C4-2B (cell line): ENCODE data around the gene EVA1C.

ENCODE experiments used
- H3K27ac ChIP-seq: fragments of 450-650 bp; 2 replicates; pipeline ENCODE4 v1.5.1; 2017
- ZFX ChIP-seq: fragments of 450-650 bp; IDR thresholded peaks from 2 replicates; pipeline ENCODE4 v1.6.1; 2017
- TF ChIP-seq, protein P1 (sequence below): fragments of 450-650 bp; conservative IDR thresholded peaks from 2 replicates; pipeline ENCODE4 v1.5.1; 2017; ENCODE audit warnings: mild to moderate bottlenecking

The EVA1C gene

DNA sequence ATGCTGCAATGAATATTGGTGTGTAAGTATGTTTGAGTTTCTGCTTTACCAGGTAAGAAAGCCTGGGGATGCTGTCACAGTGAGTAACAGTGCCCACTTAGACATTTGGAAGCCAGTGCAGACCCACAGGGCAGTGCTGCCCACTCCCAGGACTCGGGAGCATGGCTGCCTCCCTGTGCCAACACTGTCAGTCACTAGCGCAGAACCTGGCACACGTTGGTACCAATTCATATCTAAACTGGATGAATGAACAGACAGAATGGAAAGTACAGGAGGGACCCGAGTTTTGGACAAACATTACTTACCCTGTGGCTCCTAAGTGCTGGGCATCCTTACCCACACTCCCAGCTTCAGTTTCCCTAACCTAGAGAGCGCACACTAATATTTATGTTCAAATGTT lies 1.6 kb upstream of the EVA1C start:
- TF ChIP-seq ZFX = no peak
- TF ChIP-seq, protein P1, sequence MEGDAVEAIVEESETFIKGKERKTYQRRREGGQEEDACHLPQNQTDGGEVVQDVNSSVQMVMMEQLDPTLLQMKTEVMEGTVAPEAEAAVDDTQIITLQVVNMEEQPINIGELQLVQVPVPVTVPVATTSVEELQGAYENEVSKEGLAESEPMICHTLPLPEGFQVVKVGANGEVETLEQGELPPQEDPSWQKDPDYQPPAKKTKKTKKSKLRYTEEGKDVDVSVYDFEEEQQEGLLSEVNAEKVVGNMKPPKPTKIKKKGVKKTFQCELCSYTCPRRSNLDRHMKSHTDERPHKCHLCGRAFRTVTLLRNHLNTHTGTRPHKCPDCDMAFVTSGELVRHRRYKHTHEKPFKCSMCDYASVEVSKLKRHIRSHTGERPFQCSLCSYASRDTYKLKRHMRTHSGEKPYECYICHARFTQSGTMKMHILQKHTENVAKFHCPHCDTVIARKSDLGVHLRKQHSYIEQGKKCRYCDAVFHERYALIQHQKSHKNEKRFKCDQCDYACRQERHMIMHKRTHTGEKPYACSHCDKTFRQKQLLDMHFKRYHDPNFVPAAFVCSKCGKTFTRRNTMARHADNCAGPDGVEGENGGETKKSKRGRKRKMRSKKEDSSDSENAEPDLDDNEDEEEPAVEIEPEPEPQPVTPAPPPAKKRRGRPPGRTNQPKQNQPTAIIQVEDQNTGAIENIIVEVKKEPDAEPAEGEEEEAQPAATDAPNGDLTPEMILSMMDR = no peak
- peak overlapping the region; percentile 85 for H3K27ac ChIP-seq

DNA sequence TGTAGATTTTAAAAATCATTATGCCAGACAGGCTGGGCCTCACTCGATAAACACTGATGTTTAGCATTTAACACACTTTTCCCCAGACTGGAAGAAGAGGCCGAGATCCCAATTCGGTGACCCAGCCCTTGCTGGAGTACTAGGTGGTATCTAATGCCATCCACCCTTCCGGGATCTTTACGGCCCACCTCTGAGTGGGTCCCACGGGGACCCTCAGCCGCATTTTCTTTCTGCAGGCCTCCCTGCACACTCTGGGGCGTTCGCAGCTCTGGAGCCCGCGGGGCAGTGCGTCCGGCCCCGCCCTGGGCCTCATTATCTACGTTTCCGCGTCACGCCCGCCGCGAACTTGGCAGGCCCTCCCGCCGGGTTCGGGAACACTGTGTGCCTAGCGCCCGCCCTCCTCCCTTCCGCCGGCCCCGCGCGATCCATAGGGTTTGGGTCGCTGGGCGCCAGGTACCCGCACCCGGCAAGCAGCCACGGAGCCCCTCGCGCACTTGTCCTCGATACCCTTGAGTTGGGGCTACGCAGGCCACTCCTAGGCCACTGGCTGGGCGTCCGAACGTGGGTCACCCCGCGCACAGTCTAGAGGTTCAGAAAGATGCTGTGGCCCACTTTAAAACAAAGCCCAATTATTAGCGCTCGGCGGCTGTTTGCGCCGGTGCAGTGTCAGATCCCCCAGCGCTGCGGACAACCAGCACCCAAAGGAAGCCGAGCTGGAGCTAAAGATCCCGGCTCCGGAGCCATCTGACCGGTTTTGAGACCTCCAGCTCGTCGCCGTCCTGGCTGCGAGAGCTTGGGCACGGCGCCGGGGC lies 950 bp upstream of the EVA1C start:
- peak overlapping the region; percentile 85 for H3K27ac ChIP-seq
- no peak for TF ChIP-seq ZFX
- TF ChIP-seq, protein P1 = no peak

DNA sequence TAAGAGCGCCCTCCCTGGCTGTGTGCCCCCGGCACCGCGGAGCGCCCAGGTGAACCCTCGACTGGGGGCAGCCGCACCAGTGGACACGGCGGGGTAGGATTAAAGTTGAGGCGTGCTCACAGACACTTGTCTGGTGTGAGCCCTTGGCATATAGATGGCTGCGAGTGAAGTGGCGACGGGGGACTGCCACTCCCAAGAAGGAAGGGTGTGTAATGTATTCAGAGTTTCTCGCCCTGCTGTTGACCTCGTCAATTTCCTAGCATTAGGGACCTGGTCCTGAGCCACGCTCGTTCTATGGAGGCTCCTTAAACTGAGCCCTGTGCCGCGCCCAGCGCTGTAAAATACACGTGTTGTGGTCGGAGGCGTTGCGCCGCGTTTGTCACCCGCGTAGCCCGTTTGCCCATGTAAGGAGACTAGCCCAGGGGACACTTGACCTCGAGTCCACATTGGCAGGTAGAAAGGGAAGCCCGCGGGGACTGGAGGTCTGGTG lies 554 bp downstream of the EVA1C start:
- TF ChIP-seq, protein P1 = no peak
- TF ChIP-seq ZFX = no peak
- H3K27ac ChIP-seq = peak overlapping the region; percentile 85

DNA sequence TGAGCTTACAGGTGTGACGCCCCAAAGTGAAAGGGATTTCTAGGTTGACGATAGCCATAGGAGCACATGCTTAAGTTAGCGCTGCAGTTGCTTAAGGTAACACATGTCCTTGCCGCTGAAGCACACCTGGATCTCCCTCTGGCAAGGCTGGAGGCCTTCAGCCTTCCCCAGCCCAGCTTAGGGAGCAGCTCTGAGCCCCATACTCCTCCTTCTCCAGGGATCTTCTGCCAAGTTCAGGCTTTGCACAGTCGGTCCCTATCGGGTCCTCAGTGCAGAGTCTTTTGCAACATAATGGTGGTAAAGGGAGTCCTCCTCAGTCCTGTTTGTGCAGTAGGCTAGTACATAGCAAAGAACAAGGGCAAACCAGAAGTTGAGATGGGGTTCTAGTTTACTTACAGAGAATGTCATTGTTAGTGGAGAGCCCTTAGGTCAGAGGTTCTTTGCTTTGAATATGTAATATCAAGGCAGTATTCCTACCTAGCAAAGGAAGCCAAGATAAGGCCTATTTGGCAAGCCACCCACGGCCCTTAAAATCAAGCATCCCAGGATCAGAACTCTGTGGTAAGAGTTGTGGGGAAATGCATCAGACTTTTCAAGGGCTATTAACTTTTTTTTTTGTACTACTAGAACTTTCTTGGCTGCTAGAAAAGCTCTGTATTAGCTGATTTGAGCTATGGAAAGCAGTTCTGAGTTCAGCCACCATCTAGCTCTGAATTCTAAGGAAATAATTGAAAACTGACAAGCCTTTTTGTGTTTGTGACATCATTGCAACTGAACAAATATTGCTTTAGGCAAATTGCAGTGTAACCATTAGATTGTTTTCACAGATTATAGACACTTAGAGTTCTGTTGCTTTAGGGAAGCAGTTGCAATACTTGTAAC lies 1.4 kb downstream of the EVA1C start:
- peak overlapping the region; percentile 85 for H3K27ac ChIP-seq

DNA sequence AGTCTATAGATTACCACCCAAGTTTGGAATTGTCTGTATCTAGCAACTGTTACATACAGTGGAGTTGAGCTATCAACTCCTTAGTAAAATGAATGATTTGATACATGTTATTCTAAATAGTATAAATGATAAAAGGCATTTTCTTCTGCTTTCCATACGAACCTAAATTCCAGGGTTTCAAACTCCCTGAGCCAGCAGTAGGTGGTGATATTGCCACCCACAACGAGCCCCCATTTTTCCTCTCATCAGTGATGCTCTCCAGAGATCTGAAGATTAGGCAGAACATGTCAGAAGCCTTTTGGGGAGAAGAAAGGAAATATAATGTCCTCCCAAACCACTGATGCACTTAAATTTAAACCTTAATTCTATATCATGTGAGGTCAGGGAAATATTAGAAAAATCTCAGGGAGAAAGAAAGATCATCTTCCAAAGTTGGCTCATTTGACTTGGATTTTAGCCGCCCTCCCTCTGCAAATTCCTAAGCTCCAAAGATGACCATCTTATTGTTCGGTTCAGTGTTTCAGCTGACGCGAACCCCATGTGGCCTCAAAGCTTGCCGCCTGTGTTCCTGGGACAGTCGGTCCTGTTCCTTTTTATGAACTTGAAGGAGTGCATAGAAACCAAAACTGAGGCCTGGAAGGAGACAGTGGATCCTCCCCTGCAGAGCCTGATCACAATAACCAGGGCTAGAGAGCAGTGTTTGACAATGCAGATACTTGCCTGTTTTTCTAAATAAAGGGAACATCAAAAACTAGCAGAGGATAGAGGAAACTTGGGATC lies 2.3 kb downstream of the EVA1C start:
- TF ChIP-seq ZFX = no peak
- TF ChIP-seq, protein P1 = peak; percentile 34
- H3K27ac ChIP-seq = no peak overlapping the region

More for the DNA sequence above, 1.4 kb downstream of the EVA1C start:
- TF ChIP-seq, protein P1 = no peak
- no peak for TF ChIP-seq ZFX

DNA sequence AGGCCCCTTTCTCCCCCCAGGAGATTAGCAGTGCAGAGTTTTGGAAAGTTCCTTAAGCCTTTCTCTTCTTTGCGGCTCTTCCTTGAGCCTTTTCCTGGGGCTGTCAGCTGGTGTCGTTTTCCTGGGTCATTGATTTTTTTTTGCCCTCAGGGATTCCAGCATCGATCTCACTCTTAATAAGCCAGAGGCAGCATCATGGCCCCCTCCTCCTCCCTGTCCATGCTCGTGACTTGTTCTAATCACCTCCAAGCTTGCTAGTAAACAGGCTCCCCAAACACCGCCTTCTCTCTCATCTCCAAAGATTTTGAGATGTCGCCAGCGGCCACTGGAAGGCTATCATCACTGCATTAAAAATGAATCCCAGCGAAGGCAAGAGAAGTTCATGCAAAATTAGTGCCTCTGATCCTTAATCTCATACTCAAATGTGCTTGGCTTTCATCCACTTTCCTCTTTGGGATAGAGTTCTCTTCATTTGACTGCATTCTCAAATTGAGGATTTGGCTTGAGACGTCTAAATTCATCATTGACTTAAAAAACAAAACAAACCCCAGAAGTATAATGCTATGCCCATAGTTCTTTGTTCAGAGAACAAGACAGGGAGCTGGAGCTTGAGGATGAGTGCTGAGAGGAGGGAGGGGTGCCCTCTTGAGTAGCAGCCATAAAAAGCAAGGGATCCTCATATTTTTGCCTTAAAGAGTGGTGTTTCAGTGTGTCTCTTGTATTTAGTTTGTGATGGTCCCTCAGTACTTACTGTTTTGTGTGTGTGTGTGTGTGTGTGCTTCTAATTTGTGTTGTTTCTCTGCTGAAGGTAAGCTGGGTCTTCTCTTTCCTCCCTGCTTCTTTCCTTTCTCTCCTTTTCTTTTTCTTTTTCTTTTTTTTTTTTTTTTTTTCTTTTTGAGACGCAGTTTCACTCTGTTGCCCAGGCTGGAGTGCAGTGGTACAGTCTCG lies 3.2 kb downstream of the EVA1C start:
- TF ChIP-seq, protein P1 = no peak
- TF ChIP-seq ZFX = no peak
- H3K27ac ChIP-seq = no peak overlapping the region
